Superior temporal gyrus (tissue), 1 donor: ENCODE measurements around the gene PRR30.
A peak's percentile ranks its signal among the peaks of the same experiment; 100 is the strongest.

Experiments used
- DNase-seq: peaks from one replicate; pipeline ENCODE4 v3.0.0-alpha.2; 2016; ENCODE audit errors: extremely low spot score

Gene PRR30

DNA sequence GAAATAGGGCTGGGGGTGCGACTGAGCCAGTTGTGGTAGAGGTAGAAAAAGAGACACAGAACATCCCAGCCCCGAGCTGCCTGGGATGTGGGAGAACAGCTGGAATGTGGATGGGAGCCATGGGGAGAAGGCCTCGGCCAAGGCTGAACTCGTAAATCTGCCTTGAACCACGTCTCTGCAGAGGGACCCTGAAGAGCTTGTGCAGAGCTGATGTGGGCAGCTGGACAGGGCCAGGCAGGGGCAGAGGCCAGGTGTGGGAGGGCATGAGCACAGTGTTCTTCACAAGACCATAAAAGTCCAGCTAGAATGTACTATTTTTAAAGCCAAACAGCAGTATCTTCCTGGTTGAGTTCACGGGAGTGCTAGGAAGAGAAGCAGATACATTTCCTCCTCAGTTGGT is 15.3 kb upstream of the PRR30 start:
- no peak for DNase-seq

DNA sequence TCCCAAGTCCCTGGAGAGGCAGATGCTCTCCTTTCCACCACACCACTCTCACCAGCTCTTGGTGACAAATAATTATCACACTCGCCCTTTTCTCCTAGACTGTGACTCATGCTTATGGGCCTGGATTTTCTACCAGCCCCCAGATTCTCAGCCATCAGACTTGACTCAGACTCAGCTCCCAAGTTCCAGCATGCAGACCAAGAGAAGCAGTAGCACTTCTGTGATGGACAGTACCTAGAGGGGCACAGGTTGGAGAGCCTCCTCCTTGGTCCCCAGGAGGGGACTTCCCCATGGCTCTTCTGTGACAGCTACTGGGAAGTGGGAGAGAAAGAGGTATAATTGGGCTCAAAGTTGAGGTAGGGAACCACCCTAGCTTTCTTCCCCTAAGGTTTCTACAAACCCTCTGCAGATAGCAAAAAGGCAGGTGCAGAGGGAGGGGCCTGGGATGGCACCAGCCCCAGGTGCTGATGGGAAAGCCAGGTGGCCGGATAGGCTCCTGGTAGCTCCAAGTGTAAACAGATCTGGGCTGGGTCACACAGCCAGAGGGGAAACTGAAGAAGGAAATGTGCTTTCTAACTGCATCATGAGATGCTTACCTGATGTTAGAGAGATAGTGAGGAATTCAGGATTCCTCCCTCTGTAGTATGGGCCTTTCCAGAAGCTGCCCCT is 13.7 kb upstream of the PRR30 start:
- peak; percentile 14 for DNase-seq

- DNase-seq = no peak
Observed at GRCh38 chr2:27152102-27152795, 13.0 kb upstream of the PRR30 start.

DNA sequence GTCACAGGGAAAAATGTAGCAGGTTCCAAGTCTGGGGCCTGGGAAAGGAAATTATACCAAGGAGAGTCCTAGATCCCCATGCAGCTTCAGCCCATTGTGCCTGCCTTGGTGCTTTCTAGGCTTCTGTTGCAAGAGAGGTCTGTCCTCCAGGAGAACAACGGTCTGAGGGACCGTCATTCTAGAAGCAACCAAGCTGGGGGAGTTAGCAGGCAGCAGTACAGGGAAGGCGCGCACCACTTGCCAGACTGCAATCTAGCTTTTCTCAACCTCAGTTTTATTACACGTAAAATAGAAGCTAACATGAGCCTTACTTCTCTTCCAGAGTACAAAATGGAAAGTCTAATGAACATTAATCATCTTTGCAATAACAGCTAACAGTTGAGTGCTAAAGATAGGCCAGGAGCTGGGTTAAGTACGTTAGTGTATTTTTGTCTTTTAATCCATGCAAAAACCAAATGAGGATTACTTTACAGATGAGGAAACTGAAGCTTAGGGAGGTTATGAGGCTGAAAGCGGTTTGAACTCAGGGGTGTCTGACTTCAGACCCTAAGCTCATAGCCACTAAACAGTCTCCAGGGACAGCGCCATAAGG is 11.5 kb upstream of the PRR30 start:
- no peak for DNase-seq

- no peak for DNase-seq
Observed at GRCh38 chr2:27149570-27150405, 10.6 kb upstream of the PRR30 start.

- no peak for DNase-seq
Observed at GRCh38 chr2:27148801-27149439, 9.7 kb upstream of the PRR30 start, which contains the start of gene TCF23. Gene TCF23, plus strand, starts transcription at chr2:27149004. Its CDS starts 130 bp downstream, at chr2:27149134.

DNA sequence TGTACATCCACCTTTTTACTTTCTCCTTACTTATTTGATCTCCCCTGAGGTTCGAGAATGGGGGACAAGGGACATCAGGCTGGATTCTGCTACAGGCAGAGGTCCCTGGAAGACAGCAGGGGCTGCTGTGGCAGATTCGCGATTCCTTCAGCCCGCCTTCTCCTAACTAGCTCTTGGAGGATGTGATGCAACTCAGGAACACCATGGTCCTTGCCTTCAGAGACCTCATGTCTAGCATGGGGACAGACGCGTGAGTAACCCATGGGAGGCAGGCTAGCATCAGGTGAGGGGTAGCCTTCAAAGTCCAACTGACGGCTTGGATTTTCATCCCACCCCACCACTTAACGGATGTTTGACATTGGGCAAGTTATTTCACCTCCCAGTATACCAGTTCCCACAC is 8.7 kb upstream of the PRR30 start:
- no peak for DNase-seq

DNA sequence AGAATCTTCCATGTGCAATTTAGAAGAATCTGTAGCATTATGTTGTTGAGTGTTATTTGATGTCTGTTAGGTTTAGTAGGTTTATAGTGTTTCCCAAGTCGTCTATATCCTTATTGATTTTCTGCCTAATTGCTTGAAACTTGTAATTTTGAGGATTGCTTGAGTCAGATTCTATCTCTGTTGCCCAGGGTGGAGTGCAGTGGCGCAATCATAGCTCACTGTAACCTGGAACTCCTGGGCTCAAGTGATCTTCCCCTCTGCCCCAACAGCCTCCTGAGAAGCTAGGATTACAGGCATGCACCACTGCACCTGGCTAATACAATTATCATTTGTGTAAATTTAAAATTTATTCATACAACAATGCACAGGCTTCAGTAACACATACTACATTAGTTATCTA is 6.5 kb upstream of the PRR30 start:
- DNase-seq = no peak

- no peak for DNase-seq
Observed at GRCh38 chr2:27143285-27143684, 4.1 kb upstream of the PRR30 start.

DNA sequence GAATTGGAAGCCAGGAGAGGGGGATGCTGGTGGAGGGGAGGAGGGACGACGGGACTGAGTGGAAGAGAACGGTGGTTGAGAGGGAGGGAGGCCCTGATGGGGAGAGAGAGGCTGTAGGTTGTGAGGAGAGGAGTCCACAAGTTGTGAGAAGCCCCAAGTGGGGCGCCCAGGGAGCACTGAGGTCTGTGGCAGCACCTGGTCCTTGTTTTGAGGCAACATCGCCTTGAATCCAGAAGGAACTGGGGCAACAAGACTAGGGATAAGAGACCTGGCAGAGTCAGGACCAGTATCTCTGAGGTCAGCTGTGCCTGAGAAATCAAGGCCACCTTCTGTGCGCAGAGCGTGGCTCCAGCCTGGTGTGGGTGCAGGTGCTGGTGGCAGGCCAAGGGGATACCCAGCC is 1.1 kb downstream of the PRR30 start:
- no peak for DNase-seq

DNA sequence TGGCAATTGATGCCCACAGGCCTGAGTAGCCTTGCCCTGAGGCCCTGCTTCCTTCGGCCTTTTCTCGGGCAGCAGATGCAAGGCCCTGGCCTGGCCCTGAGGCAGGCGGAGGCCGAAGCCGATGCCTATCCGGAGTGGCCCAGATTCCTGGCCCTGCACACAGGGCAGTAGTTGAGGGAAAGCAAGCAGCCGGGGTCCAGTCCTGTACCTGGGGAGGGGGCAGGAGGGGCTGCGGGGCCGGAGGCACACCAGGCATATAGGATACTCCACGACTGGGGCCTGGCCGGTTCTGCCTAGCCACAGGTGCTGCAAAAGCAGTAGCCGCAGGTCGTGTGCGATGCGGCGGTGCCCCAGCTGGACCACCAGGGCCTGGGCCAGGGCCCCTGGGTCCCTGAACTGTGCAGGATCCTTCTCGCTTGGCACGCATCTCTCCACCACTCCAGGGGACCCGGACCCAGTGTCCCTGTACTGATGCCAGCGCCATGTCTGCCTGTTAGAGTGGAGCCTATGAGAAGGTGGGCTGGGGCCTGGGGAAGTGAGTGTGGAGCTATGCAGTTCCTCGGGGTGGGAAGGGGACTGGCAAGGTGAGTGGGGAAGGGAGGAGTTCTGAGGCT is 1.8 kb downstream of the PRR30 start:
- DNase-seq = no peak

GRCh38 chr2:27136751-27137150 is 2.5 kb downstream of the PRR30 start:
- no peak for DNase-seq

- DNase-seq = no peak
Observed at GRCh38 chr2:27135478-27135955, 3.7 kb downstream of the PRR30 start.

- no peak for DNase-seq
Observed at GRCh38 chr2:27134781-27135477, 4.3 kb downstream of the PRR30 start.

DNA sequence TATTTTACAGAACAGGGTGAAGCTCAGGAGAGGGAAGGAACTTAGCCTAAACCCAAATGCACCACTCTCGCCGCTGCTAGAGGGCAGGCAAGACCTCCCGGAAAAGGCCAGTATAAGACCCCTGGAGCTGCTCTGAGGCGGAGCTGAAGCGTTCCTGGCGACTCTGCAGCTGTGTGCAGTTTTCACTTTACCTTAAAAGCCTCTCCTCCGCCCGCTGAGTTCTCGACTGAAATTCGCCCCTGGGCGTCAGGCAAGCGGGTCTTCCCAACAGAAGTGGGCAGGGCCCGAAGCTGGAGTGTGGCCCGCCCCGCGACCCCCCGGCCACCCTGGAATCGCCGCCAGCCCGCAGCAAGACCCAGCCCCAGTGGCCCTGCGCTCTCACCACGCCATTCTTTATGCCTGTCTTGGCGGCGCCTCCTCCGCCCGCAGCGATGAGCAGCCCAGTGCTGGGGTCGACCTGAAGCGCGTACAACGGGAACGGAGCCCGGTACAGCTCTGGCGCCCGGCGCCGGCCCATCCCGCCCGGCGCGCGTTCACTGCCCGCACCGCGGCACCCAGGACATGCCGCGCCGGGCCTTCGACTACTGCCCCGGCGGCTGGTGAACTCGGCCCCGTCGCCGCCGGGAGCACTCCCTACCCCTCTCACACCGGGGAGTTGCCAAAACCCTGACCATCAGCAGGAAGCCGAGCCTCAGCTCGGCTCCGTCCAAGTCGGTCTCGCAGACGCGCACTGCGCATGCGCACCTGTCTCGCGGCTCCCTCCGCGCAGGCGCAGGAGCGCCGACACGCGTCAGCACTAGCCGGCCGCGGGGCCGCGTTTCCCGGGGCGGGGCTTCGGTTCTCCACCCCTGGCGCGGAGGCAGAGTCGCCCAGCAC is 5.1 kb downstream of the PRR30 start, which contains the start of gene PREB:
Gene PREB (minus strand): TSS at position 732 of the 876 bp plus-strand sequence. CDS start 215 bp downstream, at position 517.
- DNase-seq = peak; percentile 96

- DNase-seq = no peak
Observed at GRCh38 chr2:27133195-27133875, 5.9 kb downstream of the PRR30 start.

GRCh38 chr2:27131429-27131828 is 7.8 kb downstream of the PRR30 start:
- DNase-seq = no peak

- DNase-seq = no peak
Observed at GRCh38 chr2:27130396-27130795, 8.8 kb downstream of the PRR30 start.
